C1 segment of cervical spinal cord (tissue), 14 donors: Measurements from ENCODE around the gene NUDT10.
A peak's percentile ranks its signal among the peaks of the same experiment; 100 is the strongest.
"Not testable (repeated sequence)": the region's sequence is repeated elsewhere in the genome, so short reads cannot be mapped to it uniquely, and the experiment has no call there.

Source experiments
- DNase-seq, 14 donors: peaks; one replicate each; lab custom pipeline; 2025; lab: John Stamatoyannopoulos, UW

The NUDT10 gene

DNA sequence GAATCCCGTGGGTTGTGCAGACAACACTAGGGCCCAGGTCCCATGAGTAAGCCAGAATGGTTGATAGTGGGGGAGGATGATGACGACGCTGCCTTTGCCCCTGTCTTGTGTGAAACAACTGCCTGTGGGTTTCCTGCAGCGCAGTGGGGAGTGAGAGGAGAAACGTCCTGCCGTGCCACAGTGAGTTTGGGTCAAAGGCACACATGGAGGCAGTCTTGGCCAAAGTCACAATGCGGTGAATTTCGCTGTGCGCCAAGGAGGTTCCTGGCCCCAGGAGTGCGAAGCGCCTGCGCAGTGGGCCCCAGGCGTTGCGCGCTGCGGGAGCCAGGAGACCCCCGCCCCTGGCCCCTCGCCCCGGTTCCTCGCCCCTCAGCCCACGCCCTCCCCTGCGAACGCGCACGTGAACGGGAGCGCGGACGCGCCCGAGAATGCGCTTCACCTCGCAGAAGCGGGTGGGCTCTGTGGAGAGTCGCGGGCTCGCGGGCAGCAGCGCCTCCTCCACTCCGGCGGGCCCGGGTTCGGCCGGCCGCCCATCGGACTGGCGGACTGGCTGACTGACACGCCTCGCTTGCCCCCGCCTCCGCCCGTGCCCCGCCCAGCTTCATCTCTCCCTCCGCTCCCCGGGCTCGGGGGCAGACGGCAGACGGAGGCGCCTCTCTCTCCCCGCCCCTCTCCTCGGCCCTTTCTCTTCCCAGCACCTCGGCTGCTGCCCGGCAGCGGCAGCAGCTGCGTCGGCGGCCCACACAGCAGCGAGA is at the start of gene NUDT10:
Gene NUDT10 (plus strand): TSS at position 635 of the 755 bp plus-strand sequence. CDS start 144 bp downstream, outside the sequence.
- DNase-seq = peak in 6 of 14 donors; percentile 0 to 63 (median 16)

DNA sequence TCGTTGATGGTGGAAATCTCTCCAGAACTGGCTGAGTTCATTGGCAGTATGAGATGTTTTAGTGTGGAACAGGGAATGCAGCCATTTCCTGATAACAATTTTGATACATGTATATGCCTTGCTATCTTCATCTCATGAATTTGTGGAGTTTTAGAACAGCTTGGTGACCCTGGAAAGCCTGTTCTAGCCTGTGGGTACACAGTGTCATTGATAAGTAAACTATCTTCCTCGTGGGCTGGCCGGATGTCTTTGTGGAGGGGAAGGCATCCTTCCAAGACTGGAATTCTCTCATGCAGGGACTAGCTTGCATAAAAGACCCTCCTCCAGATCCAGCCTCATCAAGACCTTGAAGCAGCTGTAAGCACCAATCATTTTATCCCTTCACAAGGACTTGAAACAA is 40.2 kb upstream of the NUDT10 start:
- no peak for DNase-seq

DNA sequence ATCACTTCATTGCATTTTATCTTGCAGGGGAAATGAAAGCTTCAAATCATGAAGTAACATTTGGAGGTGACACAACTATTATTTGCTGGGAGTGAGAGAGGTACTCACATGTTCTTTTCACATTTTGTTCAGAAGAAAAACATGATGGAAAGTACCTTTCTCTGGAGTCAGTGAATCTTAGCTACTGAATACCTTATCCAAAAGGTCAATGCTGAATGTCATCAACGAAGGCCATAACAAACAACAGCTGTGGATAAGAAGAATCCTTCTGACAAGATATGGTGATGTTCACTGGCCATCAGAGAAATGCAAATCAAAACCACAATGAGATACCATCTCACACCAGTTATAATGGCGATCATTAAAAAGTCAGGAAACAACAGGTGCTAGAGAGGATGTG is 36.5 kb upstream of the NUDT10 start:
- no peak for DNase-seq

DNA sequence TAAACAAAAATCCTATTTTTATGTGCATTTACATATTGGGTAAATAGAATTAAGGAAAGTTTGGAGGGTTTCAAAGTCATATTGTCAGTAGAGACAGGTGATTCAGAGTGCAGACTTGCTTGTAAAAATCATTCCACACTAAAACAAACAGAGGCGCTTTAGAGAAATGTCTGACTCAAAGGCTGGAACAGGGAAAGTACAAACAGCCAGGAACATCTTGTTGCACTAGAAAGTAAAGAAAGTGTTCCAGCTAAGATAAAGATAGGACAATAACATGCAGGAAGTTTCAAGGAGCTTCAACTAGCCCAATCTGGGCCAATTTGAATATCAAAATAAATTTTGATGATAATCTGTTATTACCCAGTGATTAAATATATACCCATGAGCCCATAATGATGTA is 16.4 kb upstream of the NUDT10 start:
- no peak for DNase-seq

GRCh38 chrX:51332943-51333785 is 542 bp downstream of the NUDT10 start:
- DNase-seq = not testable (repeated sequence)

DNA sequence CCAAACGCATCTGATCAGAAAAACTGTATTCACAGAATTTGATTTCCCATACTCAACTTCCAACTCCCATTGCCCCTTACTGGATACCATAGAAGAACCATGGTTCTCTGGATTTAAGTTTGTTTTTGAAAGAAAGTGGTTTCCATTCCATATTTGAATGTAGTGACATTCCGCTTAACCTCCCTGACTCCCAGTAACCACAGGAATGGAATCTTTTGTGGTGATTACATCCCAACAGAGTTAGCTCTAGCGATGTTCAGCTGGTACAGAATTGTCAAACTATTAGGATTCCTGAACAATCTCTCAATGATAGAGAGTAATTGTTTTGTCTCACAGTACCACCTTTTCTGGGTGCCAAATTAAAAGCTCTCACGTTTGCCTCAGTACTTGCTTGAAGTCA is 1.7 kb downstream of the NUDT10 start:
- no peak for DNase-seq

GRCh38 chrX:51336584-51336983 is 4.0 kb downstream of the NUDT10 start:
- peak in 1 of 14 donors; percentile 1 for DNase-seq

DNA sequence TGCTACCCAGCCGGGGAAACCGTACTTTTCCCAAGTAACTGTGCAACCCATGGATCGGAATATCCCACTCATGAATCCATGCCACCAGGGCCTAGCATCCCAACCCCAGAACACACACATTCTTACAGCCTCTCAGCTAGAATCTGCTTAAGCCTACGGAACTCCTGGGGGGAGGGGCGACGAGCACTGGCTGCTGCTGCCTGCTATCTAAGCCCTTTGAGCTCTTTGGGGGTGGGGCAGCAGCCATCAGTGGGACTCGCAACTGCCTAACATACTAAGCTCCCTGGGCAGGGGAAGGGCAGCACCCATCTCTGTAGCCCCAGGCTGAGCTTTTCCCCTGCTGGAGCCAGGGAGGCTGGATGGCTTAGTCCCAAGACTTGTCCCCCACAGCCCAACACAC is 28.6 kb downstream of the NUDT10 start:
- DNase-seq = no peak

GRCh38 chrX:51376672-51377071 is 44.0 kb downstream of the NUDT10 start:
- no peak for DNase-seq
